ENCODE results near the gene PXDN. TPM values are rescaled to one million over a fixed set of nuclear protein-coding genes. Genes with fewer than 3 reads are reported as not detected.

The PXDN gene
- total and polyA plus RNA-seq, 9 of the 15 experiments (the other 6 are each of a cell fraction or from before 2014, with no cell fraction given) = 0.49 TPM; not detected in 8

DNA sequence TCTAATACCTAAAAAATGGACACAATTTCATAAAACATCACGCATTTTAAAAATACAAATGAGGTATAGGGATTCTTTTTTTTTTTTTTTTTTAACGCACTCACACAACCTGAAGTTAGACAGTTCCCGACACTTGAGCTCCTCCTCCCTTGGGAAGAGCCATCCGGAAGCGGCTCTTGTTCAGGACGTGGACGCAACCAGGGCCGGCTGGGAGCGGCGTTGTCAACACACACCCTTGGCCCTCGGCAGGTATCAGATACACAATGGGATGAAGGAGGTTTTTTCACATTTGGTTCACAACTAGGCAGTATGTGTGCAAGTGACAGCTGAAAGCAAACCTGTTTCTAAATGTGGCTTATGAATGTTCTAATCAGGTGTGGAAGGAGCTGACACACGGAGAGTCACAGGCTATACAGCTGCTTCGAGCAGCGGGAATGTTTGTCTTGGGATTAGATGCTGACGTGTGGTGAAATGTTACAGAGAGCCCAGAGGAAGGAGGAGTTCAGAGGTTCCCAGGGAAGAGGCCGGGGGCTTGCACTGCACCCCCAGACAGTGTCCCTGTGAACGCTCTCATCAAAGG, 111.1 kb downstream of the PXDN start:
- FAIRE-seq (no peak), DNase-seq (ENCODE audit: extremely low read depth in 1 of 4, low spot score in 3 of 4) (no peak), ATAC-seq (no peak)
- Histone ChIP-seq H3K9me1 (ENCODE audit: control insufficient read depth, insufficient read depth, low read length) (no peaks in the 10 kb centered on the region), H3K36me3 (ENCODE audit: control insufficient read depth, insufficient read depth, low read length) (no peaks in the 10 kb centered on the region), H3K4me1 (replicated peaks in 1 of 2; ENCODE audit: control insufficient read depth in 2 of 2, insufficient read depth in 2 of 2, low read length in 2 of 2) (peaks cover 0 to 4% of the 10 kb centered on the region in 2 experiments; a peak in 1 of 5 replicates), H3K27ac (ENCODE audit: extremely low read depth, low read depth, low read length) (no peak overlapping the region), H4K20me1 (replicated peaks; ENCODE audit: control insufficient read depth, insufficient read depth, low read length) (0 out of 2 replicates have a peak, but pooled peaks cover 3% of the 10 kb centered on the region), H3K9me3 (replicated peaks; ENCODE audit: control insufficient read depth, insufficient read depth, low read depth, low read length) (no peaks in the 10 kb centered on the region), H3K4me3 (no peak overlapping the region), H3K27me3 (ENCODE audit: control insufficient read depth in 2 of 2, insufficient read depth in 2 of 2, low read length in 2 of 2) (peaks cover 9 to 40% of the 10 kb centered on the region in 2 experiments; a peak in 3 of 5 replicates), H3K9ac (ENCODE audit: insufficient read depth in 1 of 2, low read depth in 2 of 2, low read length in 2 of 2) (no peak overlapping the region), H3K4me2 (ENCODE audit: insufficient read depth, low read length) (no peak overlapping the region), H3K79me2 (ENCODE audit: control insufficient read depth, insufficient read depth, low read length) (no peaks in the 10 kb centered on the region), H2AFZ (ENCODE audit: low read depth, low read length) (no peak overlapping the region)
- in situ Hi-C loops (cut with MboI) = no loop called here
- intact Hi-C loops (cut with micrococcal nuclease) = no loop called here
- ChIA-PET CTCF (ENCODE audit: low intra/inter-chr PET ratio) (no interaction called here), POLR2A (no interaction called here)
- 0% methylated on average over 16 of the region's 17 CpGs for WGBS (ENCODE audit: insufficient coverage, low coverage, missing lambda C conversion rate)
- BruUV-seq (replicated peaks) = no TSS peak
- TF ChIP-seq NFATC3 (IDR thresholded peaks at IDR 0.05) = no peak
- no peak for TF ChIP-seq RAD21 (CRISPR knock-in tag; conservative IDR thresholded peaks at IDR 0.05 in 1 of 2, IDR thresholded peaks at IDR 0.05 in 1 of 2)
- TF ChIP-seq RAD51 (IDR thresholded peaks at IDR 0.05; ENCODE audit: borderline replicate concordance, low read depth) = no peak
- no peak for TF ChIP-seq CTCFL (IDR thresholded peaks at IDR 0.05; ENCODE audit: borderline replicate concordance, insufficient read depth, low read depth, low read length, poor library complexity, severe bottlenecking)
- TF ChIP-seq THRAP3 (IDR thresholded peaks at IDR 0.05; ENCODE audit: borderline replicate concordance) = no peak
- TF ChIP-seq ZFPM2 (CRISPR knock-in tag; IDR thresholded peaks at IDR 0.05) = no peak
- TF ChIP-seq MYNN (IDR thresholded peaks at IDR 0.05) = no peak
- TF ChIP-seq MYNN (CRISPR knock-in tag; IDR thresholded peaks at IDR 0.05) = no peak
- TF ChIP-seq RFX1 (IDR thresholded peaks at IDR 0.05) = no peak
- TF ChIP-seq SMARCE1 (IDR thresholded peaks at IDR 0.05) = no peak
- no peak for TF ChIP-seq THRA (IDR thresholded peaks at IDR 0.05)
- TF ChIP-seq ZNF445 (CRISPR knock-in tag; IDR thresholded peaks at IDR 0.05; ENCODE audit: low read depth) = no peak
- TF ChIP-seq ZNF785 (CRISPR knock-in tag; IDR thresholded peaks at IDR 0.05) = no peak
- TF ChIP-seq, protein P1, sequence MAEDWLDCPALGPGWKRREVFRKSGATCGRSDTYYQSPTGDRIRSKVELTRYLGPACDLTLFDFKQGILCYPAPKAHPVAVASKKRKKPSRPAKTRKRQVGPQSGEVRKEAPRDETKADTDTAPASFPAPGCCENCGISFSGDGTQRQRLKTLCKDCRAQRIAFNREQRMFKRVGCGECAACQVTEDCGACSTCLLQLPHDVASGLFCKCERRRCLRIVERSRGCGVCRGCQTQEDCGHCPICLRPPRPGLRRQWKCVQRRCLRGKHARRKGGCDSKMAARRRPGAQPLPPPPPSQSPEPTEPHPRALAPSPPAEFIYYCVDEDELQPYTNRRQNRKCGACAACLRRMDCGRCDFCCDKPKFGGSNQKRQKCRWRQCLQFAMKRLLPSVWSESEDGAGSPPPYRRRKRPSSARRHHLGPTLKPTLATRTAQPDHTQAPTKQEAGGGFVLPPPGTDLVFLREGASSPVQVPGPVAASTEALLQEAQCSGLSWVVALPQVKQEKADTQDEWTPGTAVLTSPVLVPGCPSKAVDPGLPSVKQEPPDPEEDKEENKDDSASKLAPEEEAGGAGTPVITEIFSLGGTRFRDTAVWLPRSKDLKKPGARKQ (CRISPR knock-in tag; IDR thresholded peaks at IDR 0.05) = no peak
- no peak for TF ChIP-seq SIX5 (IDR thresholded peaks at IDR 0.05; ENCODE audit: borderline replicate concordance in 1 of 2, insufficient read depth in 1 of 2, low read depth in 1 of 2, low read length in 2 of 2)

Measured in K562 (cell line).